Measurements from ENCODE around the gene XIRP2.

DNA sequence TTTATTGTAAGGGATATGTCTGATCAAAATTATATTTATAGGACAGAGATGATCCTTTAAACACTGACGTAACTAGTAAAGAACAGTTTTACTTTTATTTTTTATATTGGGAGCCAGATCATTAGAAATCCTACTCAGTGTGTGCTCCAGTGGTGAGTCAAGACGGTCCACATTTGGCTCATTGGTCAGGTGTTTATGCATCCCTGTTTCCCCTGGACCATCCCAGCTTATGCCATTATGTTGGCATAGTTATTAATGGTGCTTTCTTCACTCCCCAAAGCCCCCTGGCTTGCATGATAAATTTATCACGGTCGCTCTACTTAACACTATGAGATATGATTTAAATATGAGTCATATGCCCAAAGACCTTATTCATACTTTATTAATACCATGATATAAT is 293.4 kb downstream of the XIRP2 start:
- TF ChIP-seq, protein P1, sequence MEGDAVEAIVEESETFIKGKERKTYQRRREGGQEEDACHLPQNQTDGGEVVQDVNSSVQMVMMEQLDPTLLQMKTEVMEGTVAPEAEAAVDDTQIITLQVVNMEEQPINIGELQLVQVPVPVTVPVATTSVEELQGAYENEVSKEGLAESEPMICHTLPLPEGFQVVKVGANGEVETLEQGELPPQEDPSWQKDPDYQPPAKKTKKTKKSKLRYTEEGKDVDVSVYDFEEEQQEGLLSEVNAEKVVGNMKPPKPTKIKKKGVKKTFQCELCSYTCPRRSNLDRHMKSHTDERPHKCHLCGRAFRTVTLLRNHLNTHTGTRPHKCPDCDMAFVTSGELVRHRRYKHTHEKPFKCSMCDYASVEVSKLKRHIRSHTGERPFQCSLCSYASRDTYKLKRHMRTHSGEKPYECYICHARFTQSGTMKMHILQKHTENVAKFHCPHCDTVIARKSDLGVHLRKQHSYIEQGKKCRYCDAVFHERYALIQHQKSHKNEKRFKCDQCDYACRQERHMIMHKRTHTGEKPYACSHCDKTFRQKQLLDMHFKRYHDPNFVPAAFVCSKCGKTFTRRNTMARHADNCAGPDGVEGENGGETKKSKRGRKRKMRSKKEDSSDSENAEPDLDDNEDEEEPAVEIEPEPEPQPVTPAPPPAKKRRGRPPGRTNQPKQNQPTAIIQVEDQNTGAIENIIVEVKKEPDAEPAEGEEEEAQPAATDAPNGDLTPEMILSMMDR (IDR thresholded peaks at IDR 0.05; ENCODE audit: low read depth, low read length, missing input control) = no peak
- TF ChIP-seq RAD21 (IDR thresholded peaks at IDR 0.05) (no peak), MAX (IDR thresholded peaks at IDR 0.05) (no peak), GABPA (IDR thresholded peaks at IDR 0.05 in 1 of 2, conservative IDR thresholded peaks at IDR 0.05 in 1 of 2) (no peak), TAF1 (conservative IDR thresholded peaks at IDR 0.05) (no peak)

Measured in liver (tissue), 3 donors.